Prostate gland (tissue), 2 donors: Measurements from ENCODE around the gene CTBP1.

Experiments
- CTCF ChIP-seq, 4 experiments: fragments of 200-600 bp in 2 of 4; fragments of 450-650 bp in 2 of 4; sonication (generic) in 2 of 4; IDR thresholded peaks; 1 replicate in 3 of 4; 2 replicates in 1 of 4; pipeline ENCODE4 v1.5.1; 2016 to 2019; ENCODE audit warnings: antibody characterized with exemption in 4 of 4, mild to moderate bottlenecking in 2 of 4, moderate library complexity in 2 of 4
- POLR2A ChIP-seq: fragments of 450-650 bp; IDR thresholded peaks from one replicate; pipeline ENCODE4 v1.6.1; 2016; ENCODE audit warnings: antibody characterized with exemption, mild to moderate bottlenecking

- no peak for TF ChIP-seq CTCF (IDR thresholded peaks at IDR 0.05)
- no peak for TF ChIP-seq POLR2A
Measured at GRCh38 chr4:1246111-1246881, 2.6 kb downstream of the CTBP1 start.
